GM12878 (cell line): ENCODE measurements around the gene THSD4.

Experiments
- CEBPB ChIP-seq, 2 experiments: fragments of 150-350 bp in 1 of 2; IDR thresholded peaks; 2 replicates each; pipeline ENCODE4 v1.6.1; 2012 to 2014; ENCODE audit warnings: low read depth in 2 of 2, low read length in 2 of 2, borderline replicate concordance in 1 of 2, inconsistent platforms in 1 of 2
- EP300 ChIP-seq, 2 experiments: fragments of 150-350 bp in 1 of 2; IDR thresholded peaks; 2 replicates each; pipeline ENCODE4 v1.6.1; 2011 to 2012; ENCODE audit warnings: low read depth in 2 of 2, low read length in 2 of 2, borderline replicate concordance in 1 of 2, improper control_type of control experiment in 1 of 2, inconsistent platforms in 1 of 2; ENCODE audit not compliant: control insufficient read depth in 1 of 2
- MAX ChIP-seq: IDR thresholded peaks from 2 replicates; pipeline ENCODE4 v1.6.1; 2012; ENCODE audit warnings: low read depth, low read length, improper control_type of control experiment

- TF ChIP-seq MAX (no peak), EP300 (IDR thresholded peaks at IDR 0.05; ENCODE audit: borderline replicate concordance in 1 of 2, control insufficient read depth in 1 of 2, low read depth in 2 of 2, low read length in 2 of 2) (no peak), CEBPB (IDR thresholded peaks at IDR 0.05; ENCODE audit: borderline replicate concordance in 1 of 2, low read depth in 2 of 2, low read length in 2 of 2) (no peak)
Observed at GRCh38 chr15:71355268-71355667, 240.0 kb downstream of the THSD4 start.
